ENCODE data around the gene PTPRM.

DNA sequence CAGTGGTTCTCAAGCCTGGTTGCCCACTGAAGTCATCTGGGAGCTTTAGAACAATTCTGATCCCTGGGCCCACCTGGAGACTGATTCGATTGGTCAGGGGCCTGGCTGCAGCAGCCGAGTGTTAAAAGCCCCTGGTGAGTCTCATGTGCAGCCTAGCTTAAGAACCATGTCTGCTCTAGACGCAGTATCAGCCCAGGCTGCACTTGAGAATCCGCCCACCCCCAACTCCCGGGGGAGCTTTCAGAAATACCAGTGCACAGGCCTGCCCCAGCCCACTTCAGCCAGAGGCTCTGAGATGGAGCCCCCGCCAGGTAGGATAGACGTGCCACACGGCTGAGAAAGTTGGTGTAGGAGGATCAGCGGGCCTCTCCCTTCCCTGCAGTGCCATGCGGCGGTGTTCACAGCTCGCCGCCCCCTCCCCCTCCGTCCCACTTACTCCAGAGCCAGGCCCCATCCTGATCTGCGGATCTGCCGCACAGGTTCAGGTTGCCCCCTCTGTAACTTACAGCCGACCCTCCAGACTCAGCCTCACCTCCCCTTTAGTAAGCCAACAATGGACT lies 833.2 kb downstream of the PTPRM start:
- TF ChIP-seq ISL1 (CRISPR knock-in tag; IDR thresholded peaks at IDR 0.05): no peak
- no peak for TF ChIP-seq ZNF70 (CRISPR knock-in tag; IDR thresholded peaks at IDR 0.05)
- no peak for TF ChIP-seq ZFP30 (CRISPR knock-in tag; IDR thresholded peaks at IDR 0.05)
- TF ChIP-seq RARB (CRISPR knock-in tag; IDR thresholded peaks at IDR 0.05): no peak
- TF ChIP-seq ZNF8 (CRISPR knock-in tag; IDR thresholded peaks at IDR 0.05): no peak
- TF ChIP-seq, protein P1, sequence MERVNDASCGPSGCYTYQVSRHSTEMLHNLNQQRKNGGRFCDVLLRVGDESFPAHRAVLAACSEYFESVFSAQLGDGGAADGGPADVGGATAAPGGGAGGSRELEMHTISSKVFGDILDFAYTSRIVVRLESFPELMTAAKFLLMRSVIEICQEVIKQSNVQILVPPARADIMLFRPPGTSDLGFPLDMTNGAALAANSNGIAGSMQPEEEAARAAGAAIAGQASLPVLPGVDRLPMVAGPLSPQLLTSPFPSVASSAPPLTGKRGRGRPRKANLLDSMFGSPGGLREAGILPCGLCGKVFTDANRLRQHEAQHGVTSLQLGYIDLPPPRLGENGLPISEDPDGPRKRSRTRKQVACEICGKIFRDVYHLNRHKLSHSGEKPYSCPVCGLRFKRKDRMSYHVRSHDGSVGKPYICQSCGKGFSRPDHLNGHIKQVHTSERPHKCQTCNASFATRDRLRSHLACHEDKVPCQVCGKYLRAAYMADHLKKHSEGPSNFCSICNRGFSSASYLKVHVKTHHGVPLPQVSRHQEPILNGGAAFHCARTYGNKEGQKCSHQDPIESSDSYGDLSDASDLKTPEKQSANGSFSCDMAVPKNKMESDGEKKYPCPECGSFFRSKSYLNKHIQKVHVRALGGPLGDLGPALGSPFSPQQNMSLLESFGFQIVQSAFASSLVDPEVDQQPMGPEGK (CRISPR knock-in tag; IDR thresholded peaks at IDR 0.05; ENCODE audit: borderline replicate concordance): no peak
- TF ChIP-seq, protein P2, sequence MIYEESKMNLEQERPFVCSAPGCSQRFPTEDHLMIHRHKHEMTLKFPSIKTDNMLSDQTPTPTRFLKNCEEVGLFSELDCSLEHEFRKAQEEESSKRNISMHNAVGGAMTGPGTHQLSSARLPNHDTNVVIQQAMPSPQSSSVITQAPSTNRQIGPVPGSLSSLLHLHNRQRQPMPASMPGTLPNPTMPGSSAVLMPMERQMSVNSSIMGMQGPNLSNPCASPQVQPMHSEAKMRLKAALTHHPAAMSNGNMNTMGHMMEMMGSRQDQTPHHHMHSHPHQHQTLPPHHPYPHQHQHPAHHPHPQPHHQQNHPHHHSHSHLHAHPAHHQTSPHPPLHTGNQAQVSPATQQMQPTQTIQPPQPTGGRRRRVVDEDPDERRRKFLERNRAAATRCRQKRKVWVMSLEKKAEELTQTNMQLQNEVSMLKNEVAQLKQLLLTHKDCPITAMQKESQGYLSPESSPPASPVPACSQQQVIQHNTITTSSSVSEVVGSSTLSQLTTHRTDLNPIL (CRISPR knock-in tag; IDR thresholded peaks at IDR 0.05; ENCODE audit: low read depth): no peak

Measured in SK-N-SH treated with all-trans-retinoic acid at 6 μM for 48 hours (cell line).